Stimulated activated CD8-positive, alpha-beta memory T cell treated with anti-CD3 and anti-CD28 coated beads, Interleukin-15, amount 100 ng/mL, for 4 hours (primary cell): ENCODE data around the gene RIPK3.

Experiments
- DNase-seq, 2 donors: peaks; one replicate each; pipeline ENCODE4 v3.0.0-alpha.2; 2020; ENCODE audit warnings: low read depth in 2 of 2

Gene RIPK3

DNA sequence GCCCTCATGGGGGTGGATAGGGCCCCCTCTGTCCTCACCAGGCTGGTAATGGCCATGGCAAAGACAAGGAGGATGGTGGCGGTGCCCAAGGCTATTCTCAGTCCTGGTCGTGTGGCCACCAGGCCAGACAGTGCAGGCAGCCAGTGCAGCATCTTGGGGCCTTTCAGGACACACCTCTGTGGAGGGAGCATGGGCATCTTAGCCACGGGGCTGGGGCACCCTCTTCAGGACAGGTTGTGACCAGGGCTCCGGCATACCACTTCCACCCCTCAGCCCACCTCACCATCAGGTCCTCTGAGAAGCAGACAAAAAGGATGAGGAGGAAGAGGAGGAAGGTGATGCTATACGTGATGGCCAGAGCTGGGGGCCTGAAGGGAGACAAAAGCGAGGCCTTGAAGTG, 15.8 kb downstream of the RIPK3 start:
- no peak for DNase-seq

DNA sequence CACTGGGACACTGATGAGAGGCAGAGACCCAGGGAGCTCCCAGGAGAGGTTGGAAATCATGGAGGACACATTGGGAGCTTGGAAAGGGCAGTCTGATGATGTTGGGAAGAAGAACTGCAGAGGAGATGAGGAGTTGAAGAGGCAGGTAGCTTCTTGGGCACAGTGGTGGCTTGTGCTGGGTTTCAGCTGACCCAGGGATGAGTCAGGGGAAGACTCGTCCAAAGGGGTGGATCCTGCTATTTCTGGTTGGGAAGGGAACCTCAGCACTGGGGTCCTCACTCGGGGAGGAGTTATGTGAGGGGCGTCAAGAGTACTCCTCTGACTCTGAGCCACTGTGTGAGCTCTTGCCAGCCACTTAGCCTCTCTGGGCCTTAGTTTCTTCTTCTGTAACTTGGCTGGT, 16.4 kb downstream of the RIPK3 start:
- no peak for DNase-seq

DNA sequence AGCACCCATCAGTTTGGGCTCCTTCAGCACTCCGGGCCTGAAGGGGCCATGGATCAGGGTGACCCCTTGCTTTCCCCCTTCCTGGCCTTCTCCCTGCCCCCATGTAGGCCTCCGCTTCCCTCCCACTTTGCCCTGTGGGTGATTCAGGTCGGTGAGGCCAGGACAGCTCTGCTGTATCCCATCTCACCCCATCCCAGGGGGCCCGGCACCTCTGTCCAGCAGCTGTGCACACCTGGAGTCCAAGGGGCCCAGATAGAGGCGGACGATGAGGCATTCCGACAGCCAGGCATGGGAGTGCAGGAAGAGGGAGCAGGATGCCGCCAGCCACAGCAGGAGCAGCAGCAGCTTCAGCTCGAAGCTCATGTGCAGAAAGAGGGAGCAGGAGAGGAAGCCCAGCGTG, 17.1 kb downstream of the RIPK3 start:
- DNase-seq = no peak

DNA sequence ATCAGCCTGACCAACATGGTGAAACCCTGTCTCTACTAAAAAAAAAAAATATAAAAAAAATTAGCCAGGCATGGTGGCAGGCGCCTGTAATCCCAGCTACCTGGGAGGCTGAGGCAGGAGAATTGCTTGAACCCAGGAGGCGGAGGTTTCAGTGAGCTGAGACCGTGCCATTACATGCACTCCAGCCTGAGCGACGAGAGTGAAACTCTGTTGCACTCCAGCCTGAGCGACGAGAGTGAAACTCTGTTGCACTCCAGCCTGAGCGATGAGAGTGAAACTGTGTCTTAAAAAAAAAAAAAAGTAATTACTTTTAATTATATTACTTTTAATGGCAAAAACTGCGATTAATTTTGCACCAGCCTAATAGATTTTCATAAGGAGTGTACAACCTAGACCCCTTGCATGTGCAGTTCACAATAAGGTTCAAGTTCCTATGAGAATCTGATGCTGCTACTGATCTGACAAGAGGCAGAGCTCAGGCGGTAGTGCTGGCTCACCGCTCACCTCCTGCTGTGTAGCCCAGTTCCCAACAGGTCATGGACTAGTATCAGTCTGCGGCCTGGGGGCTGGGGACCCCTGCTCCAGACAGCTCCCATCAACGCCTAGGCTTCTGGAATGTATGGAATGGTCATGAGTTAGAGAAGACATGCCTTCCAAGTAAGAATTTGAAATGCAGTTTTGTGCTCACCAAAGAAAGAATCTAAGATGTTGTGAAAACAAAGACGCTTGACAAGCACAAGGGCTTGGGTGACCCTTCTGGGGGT, 18.4 kb downstream of the RIPK3 start:
- no peak for DNase-seq

DNA sequence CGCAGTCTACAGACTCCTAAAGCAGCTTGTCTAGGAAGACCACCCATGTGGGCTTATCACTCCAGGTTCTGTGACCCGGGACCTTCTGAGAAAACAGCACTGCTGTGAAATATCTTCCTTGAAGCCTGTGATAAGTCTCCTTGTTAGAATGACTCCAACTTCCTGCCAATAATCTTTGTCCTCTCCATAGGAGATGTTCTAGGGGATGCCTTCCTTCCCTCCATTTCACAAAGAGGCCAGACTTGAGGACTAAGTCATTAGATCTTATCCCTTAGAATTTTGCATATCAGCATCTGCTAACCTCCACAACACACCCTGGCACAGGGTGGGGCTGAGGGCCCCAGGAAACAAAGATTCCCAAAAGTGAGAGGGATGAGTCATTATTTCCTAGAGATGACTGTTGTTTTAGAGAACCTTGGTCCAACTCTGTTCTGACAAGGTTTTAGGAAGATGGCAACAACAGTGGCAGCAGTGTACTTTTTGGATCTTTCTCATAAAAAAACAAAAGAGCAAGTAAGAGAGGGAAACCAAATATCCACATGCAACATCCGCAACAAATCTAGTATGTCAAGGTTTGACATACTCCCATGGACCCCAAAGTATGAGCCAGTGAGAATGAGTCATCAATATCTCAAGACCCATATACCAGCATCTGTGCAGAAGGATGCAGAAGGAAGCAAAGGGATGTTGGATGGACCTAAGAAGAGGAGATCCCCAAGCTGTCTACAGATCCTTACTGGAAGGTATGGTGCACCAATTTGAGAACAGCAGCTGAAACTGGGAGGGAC, 22.5 kb downstream of the RIPK3 start:
- no peak for DNase-seq

DNA sequence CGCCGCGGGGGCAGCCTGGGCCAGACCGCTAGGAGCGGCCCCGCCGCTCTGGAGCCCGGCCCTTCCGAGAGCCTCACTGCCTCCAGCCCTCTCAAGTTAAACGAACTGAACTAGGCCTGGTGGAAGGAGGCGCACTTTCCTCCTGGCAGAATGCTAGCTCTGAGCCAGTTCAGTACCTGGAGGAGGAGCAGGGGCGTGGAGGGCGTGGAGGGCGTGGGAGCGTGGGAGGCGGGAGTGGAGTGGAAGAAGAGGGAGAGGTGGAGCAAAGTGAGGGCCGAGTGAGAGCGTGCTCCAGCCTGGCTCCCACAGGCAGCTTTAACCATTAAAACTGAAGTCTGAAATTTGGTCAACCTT, 23.2 kb downstream of the RIPK3 start:
- DNase-seq = no peak

DNA sequence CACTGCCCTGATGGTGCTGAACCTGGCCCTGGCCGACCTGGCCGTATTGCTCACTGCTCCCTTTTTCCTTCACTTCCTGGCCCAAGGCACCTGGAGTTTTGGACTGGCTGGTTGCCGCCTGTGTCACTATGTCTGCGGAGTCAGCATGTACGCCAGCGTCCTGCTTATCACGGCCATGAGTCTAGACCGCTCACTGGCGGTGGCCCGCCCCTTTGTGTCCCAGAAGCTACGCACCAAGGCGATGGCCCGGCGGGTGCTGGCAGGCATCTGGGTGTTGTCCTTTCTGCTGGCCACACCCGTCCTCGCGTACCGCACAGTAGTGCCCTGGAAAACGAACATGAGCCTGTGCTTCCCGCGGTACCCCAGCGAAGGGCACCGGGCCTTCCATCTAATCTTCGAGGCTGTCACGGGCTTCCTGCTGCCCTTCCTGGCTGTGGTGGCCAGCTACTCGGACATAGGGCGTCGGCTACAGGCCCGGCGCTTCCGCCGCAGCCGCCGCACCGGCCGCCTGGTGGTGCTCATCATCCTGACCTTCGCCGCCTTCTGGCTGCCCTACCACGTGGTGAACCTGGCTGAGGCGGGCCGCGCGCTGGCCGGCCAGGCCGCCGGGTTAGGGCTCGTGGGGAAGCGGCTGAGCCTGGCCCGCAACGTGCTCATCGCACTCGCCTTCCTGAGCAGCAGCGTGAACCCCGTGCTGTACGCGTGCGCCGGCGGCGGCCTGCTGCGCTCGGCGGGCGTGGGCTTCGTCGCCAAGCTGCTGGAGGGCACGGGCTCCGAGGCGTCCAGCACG, 23.8 kb downstream of the RIPK3 start:
- DNase-seq = no peak

DNA sequence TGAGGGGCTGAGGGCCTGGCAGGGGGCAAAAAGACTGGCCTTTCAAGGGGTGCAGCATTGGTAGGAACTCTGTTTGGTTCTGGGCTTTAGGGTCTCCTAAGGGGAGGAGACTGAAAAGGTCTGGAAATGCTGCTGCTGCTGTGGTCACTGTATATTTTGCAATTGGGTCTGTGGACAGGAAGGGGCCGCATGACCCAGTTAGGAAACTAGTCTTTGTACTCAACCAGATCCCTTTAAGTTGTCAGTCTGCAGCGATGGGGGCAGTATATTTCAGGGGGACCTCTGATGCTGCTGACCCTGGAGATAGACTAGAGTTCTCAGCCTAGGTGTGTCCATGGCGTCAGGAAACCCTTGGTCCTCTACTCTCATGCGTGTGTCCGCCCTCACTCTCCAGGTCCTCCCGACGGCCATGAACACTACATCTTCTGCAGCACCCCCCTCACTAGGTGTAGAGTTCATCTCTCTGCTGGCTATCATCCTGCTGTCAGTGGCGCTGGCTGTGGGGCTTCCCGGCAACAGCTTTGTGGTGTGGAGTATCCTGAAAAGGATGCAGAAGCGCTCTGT, 24.5 kb downstream of the RIPK3 start:
- no peak for DNase-seq

DNA sequence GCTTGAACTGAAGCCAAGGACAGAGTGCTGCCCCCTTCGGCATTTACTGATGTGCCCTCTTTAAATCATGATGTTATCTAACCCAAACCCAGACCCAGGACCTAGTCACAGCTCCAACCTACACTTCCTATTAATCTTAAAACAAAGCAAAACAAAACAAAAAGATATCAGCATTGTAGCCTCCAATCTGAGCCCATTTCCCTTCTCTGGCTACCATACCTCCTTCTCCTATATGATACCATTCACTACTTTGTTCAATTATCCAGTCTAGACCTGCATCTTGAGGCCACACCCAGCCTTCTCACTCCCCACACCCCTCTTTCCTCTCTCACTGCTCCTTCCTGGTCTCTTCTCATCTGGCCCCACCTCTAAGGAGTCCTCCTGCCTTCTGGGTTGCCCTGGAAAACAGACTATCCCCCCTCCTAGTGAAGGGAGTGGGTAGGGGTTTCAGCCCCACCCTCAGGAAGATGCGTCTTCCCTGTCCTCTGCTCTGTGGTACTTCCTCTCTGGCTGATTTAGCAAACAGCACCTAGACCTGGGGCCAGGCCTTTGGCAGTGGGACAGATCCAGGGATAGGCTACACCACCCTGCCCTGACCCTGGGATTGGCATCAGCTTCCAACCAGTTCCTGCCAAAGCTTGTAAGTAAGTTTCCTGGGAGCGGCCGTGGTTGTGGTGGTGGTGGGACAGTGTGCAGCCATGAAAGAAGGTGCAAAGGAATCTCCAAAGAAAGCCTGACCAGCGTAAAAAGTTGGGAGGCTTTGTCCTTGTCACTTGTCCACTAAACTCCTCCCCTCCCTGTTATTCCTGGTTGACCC, 25.2 kb downstream of the RIPK3 start:
- DNase-seq = no peak

DNA sequence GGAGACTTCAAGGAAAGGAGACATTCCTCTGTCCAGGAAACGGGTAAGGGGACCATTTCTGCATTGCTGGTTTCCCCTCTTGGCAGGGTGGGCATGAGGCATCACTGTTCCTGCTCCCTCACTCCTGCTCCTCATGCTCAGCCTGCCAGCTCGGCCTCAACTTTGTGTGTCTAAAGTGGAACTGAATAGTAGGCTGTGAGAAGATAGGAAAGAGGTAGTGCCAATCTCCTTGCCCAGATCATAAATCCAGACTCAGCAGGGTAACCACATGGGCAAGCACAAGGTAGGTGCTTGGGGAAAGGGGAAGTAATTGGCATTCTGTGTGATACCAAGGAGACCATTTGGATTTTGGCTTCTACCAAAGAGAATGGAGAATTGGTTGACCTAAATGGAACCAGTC, 25.9 kb downstream of the RIPK3 start:
- no peak for DNase-seq

DNA sequence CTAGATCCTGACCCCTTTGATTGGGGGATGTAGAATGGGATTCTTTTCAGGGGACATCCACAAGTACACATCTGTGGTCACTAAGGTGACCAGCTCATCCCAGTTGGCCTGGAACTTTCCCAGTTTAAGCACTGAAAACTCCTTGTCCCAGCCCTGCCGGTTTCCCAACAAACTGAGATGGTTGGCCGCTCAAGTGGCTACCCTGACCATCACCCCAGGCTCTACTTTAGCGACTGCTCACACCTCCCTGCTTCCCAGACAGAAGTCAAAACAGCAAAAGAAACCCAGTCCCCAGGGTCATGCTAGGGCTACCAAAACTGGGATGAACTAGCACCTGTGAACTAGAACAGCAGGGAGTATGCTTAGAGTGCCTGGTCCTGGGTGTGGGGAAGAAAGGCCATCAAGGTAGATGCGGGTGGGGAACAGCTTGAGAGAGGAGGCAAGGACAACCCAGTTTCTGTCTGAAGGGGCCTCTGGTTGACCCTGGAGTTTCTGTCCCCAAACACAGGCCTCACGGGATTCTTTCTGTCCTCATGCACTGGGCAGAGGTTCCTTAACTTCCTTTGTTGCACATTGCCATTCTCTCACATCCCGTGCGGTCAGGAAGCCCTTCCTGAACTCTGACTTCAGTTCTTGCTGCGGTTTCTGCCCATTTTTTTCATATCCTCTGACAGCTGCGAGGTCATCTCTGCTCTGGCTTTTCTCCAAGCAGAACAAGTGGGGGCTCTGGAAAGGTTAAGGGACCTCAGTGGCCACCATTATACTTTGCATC, 26.9 kb downstream of the RIPK3 start:
- no peak for DNase-seq

DNA sequence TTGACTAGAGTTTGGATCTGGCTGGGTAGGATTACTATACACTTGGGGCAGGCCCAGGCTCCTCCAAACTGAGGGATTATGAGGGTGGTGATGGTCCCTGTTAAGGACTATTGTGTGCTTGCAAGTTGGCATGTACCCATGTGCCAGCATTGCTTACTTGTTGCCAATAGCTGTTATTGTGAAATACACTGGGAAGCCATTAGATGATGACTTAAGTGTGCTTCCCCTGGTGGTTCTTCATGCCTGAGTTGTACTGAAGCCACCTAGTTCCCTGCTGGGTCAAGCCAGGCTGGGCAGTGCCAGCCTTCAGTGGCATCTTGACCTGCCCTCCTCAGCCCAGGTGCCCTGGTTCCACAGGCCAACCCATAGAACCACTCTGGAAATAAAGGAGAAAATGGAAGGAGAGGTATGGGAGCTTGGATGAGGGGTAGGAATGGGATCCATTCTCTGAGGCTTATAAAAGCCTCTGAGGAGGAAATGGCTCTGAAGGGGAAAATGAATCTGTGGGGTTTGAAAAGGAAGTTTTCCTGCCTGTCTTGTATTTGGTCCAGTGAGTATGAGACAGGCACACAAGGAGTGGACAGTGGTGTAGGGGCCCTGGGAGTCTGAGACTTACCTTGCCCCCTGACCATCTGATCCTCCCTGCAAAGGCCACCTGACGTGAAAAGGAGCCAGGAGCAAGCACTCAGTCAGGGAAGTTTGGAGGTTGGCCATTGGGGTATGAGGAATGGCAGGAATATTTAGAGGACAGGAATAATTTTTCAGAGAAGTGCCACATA, 27.8 kb downstream of the RIPK3 start:
- no peak for DNase-seq

DNA sequence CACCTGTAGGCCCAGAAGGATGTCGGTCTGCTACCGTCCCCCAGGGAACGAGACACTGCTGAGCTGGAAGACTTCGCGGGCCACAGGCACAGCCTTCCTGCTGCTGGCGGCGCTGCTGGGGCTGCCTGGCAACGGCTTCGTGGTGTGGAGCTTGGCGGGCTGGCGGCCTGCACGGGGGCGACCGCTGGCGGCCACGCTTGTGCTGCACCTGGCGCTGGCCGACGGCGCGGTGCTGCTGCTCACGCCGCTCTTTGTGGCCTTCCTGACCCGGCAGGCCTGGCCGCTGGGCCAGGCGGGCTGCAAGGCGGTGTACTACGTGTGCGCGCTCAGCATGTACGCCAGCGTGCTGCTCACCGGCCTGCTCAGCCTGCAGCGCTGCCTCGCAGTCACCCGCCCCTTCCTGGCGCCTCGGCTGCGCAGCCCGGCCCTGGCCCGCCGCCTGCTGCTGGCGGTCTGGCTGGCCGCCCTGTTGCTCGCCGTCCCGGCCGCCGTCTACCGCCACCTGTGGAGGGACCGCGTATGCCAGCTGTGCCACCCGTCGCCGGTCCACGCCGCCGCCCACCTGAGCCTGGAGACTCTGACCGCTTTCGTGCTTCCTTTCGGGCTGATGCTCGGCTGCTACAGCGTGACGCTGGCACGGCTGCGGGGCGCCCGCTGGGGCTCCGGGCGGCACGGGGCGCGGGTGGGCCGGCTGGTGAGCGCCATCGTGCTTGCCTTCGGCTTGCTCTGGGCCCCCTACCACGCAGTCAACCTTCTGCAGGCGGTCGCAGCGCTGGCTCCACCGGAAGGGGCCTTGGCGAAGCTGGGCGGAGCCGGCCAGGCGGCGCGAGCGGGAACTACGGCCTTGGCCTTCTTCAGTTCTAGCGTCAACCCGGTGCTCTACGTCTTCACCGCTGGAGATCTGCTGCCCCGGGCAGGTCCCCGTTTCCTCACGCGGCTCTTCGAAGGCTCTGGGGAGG, 28.9 kb downstream of the RIPK3 start, which contains the start of gene LTB4R:
Gene LTB4R, plus strand, starts transcription at position 857 of the 959 bp plus-strand sequence. CDS start 4,150 bp downstream, outside the sequence.
- peak in 1 of 2 donors; percentile 50 for DNase-seq

DNA sequence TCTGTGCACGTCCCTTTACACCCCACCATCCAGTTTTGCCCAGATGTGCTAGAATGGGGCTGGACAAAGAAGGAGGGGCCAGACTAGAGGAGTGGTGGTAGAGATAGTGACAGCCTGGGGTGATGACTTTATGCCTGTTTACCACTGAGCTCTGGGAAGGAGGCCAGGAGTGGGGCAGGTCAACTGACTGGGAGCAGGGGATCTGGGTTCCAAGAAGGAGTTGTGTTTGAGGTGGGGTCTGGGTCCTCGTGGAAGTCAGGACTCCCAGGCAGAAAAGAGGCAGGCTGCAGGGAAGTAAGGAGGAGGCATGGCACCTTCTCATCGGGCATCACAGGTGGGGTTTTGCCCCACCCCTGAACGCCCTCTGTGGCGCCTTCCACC, 29.5 kb downstream of the RIPK3 start:
- no peak for DNase-seq

DNA sequence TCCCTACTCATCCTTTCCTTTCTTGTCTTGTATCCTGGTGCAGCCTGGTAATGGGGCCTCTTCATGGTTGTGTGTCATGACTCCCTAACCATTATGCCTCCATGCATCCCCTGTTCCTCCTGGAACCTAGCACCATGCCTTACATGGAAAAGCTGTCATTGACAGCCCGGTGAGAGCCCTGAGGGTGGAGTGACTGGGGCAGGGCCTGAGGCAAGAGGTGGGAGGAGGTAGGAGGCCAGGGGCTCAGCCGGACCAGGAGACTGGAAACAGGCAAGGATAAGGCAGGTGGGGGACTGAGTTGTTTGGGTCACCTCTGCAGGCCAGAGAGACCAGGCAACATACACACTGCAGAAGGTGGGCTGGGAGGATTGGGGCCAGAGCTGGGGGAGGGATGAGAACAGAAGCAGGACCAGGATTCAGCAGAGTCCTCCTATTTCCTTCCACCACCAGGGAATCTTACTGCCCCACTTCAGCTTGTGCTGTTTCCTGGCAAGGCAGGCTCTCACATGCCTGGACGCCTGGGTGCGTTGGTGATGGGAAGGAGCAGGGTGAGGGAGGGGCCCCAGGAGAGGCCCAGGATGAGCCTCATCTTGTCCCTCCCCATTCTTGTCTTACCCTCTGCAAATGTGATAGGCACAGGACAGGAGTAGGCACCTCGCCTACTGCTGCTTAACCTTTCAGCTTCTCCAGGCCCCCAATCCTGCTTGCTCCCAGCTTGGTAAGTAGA, 30.1 kb downstream of the RIPK3 start, which contains the start of gene LTB4R2:
Gene LTB4R2, plus strand, starts transcription at position 603 of the 727 bp plus-strand sequence. CDS start 525 bp downstream, outside the sequence.
- DNase-seq = no peak

DNA sequence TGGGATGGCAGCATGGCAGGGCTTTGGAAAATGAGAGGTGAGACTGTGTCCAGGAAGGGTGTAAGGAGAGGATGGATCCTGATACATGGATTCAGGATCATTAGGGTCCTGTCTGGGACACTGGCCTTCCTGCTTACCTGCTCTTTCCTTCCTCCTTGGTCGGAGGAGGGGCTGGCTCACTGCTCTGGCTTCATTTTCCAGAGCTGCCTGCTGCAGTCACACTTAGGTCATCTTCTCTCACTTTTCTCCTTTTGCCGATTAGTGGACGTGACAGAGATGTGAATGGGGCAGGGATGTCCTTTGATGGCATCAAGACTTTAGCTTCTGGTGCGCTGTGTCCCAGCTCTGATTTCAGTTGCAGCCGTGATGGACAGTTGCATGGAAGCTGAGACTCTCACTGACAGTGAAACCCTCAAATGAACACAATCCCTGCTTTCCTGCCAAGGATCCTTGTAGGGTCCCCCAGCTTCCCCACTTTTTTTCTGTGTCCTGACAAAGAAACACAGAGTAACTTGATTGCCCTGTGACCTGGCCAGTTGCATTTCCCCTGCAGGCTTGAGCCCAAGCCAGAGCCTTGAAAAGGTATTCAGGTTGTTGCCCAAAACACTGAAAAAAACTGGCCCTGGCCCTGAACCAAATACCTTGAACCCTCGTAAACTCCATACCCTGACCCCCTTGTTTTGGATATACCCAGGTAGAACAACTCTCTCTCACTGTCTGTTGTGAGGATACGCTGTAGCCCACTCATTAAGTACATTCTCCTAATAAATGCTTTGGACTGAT, 31.3 kb downstream of the RIPK3 start:
- DNase-seq = no peak
